Endothelial cell of umbilical vein (primary cell): ENCODE results near the gene FBXW11.

Experiments
- MYC ChIP-seq: IDR thresholded peaks from one replicate; pipeline ENCODE4 v1.6.1; 2011; ENCODE audit warnings: mild to moderate bottlenecking, low read depth, low read length
- POLR2A ChIP-seq: IDR thresholded peaks from 2 replicates; pipeline ENCODE4 v1.6.1; 2012; ENCODE audit warnings: low read depth, mild to moderate bottlenecking, control low read depth, low read length
- TF ChIP-seq, protein P1 (sequence below), 2 donors: IDR thresholded peaks; 1 replicate in 1 of 2; 2 replicates in 1 of 2; pipeline ENCODE4 v1.5.1; 2011; ENCODE audit warnings: low read length in 2 of 2, mild to moderate bottlenecking in 2 of 2, moderate library complexity in 2 of 2, control low read depth in 1 of 2, inconsistent platforms in 1 of 2, low read depth in 1 of 2; ENCODE audit not compliant: insufficient read depth in 1 of 2; ENCODE audit errors: extremely low read depth in 1 of 2

DNA sequence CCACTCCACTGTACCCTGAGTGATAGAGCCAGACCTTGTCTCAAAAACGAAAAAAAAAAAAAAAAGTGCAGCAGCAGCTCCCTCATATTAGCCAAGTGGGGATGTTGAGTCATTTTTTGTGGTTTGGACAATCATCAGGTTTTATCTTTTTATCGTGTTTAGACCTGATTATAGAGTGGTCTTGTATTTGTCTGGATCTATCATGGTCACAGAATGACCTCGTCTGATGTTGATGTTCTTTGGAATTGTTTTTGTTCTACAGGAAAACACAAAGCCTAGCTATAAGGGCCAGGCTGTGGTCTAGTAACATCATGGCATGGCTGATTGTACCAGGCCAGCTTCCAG lies 1.6 kb upstream of the FBXW11 start:
- no peak for TF ChIP-seq POLR2A
- TF ChIP-seq, protein P1, sequence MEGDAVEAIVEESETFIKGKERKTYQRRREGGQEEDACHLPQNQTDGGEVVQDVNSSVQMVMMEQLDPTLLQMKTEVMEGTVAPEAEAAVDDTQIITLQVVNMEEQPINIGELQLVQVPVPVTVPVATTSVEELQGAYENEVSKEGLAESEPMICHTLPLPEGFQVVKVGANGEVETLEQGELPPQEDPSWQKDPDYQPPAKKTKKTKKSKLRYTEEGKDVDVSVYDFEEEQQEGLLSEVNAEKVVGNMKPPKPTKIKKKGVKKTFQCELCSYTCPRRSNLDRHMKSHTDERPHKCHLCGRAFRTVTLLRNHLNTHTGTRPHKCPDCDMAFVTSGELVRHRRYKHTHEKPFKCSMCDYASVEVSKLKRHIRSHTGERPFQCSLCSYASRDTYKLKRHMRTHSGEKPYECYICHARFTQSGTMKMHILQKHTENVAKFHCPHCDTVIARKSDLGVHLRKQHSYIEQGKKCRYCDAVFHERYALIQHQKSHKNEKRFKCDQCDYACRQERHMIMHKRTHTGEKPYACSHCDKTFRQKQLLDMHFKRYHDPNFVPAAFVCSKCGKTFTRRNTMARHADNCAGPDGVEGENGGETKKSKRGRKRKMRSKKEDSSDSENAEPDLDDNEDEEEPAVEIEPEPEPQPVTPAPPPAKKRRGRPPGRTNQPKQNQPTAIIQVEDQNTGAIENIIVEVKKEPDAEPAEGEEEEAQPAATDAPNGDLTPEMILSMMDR (IDR thresholded peaks at IDR 0.05; ENCODE audit: extremely low read depth in 1 of 2, insufficient read depth in 1 of 2, low read depth in 1 of 2, low read length in 2 of 2) = no peak
- no peak for TF ChIP-seq MYC
